Mucosa of descending colon (tissue), 3 donors: ENCODE measurements around the gene PKN1. TPM values are rescaled to one million over a fixed set of nuclear protein-coding genes. Genes with fewer than 3 reads are reported as not detected.

ENCODE experiments used
- ATAC-seq: fragments of 200-7000 bp; cut with Tn5 transposase; one replicate; pipeline ENCODE4 v1.9.1; 2020; ENCODE audit warnings: mild to moderate bottlenecking, moderate library complexity
- DNase-seq, 3 donors: peaks; one replicate each; pipeline ENCODE4 v3.0.0-alpha.2; 2020
- H3K36me3 ChIP-seq: fragments of 200-600 bp; one replicate; pipeline ENCODE4 v1.8.0; 2021; ENCODE audit warnings: low read depth, mild to moderate bottlenecking
- H3K4me1 ChIP-seq: fragments of 200-600 bp; one replicate; pipeline ENCODE4 v1.8.0; 2021; ENCODE audit warnings: low read depth, mild to moderate bottlenecking
- H3K4me3 ChIP-seq: fragments of 200-600 bp; one replicate; pipeline ENCODE4 v1.8.0; 2021; ENCODE audit warnings: mild to moderate bottlenecking
- H3K9me3 ChIP-seq: fragments of 200-600 bp; one replicate; pipeline ENCODE4 v1.8.0; 2021; ENCODE audit warnings: mild to moderate bottlenecking
- CTCF ChIP-seq: fragments of 200-600 bp; IDR thresholded peaks from one replicate; pipeline ENCODE4 v1.8.0; 2022; ENCODE audit warnings: antibody characterized with exemption, mild to moderate bottlenecking
- intact Hi-C, 2 donors: fragments of 100-400 bp; cut with DNase I in 1 of 2; cut with micrococcal nuclease in 1 of 2; formaldehyde crosslinking; loops; one replicate each; pipeline versions ENCODE4 v1.11.0 to v1.11.1; 2022; cut with DNase I, micrococcal nuclease
- total RNA-seq, 3 donors: library from RNA; stranded (reverse); fragmentation: NEBNext Ultra II Directional in 2 of 3; extraction: Animal tissue kit (Norgen Biotek cat#: 25700) in 2 of 3; gene quantifications; one replicate each; pipeline versions ENCODE4 v1.2.1 to v1.2.4, GENCODE V29; 2021 to 2023
- donor health status: DM: no; HTN: no; CAD: no; lungs with moderate emphysema.
- donor health status: DM: no; HTN: no; CAD: no.
- donor health status: DM: no; HTN: yes; CAD: no.

Gene PKN1
- total RNA-seq, 3 donors from 2014 or later = 30.1 to 117 (median 42.0) TPM

DNA sequence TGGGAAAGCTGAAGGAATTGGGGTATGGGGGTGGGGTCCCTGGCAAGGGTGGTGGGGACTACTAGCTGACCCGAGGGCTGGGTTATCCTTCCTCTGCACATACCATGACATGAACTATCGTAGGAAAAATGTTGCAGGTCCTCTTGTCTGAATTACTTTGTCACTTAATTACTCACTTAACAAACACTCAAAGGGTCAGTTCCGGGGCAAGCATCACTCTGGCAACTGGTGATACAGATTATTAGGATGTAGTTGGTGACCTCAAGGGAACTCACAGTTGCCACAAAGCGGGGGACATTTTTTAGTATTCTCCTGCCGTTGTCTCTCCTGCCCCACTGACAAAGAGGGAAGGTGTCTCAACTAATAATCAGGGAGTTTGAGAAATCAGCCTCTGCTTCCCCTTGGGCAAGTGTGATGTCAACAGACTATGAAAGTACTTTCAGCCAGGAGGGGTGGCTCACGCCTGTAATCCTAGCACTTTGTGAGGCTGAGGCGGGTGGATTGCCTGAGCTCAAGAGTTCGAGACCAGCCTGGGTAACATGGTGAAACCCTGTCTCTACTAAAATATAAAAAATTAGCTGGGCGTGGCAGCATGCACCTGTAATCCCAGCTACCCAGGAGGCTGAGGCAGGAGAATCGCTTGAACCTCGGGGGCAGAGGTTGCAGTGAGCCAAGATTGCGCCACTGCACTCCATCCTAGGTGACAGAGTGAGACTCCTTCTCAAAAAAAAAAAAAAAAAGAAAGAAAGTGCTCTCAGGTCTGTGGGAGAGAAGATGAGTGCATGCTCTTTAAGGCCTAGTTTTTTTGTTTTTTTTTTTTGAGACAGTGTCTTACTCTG is 74.8 kb downstream of the PKN1 start:
- Histone ChIP-seq H3K36me3 (no peaks in the 10 kb centered on the region), H3K4me3 (no peak overlapping the region), H3K9me3 (no peaks in the 10 kb centered on the region), H3K4me1 (peaks cover 23% of the 10 kb centered on the region)
- no peak for TF ChIP-seq CTCF
- intact Hi-C loops = no loop called here
- ATAC-seq = no peak
- DNase-seq = no peak

- peak; percentile 32 for ATAC-seq
- intact Hi-C loops = no loop called here
- Histone ChIP-seq H3K4me3 (no peak overlapping the region), H3K9me3 (no peaks in the 10 kb centered on the region), H3K36me3 (no peaks in the 10 kb centered on the region), H3K4me1 (peaks cover 29% of the 10 kb centered on the region)
- DNase-seq = peak in 1 of 3 donors; percentile 60
- no peak for TF ChIP-seq CTCF
Measured at GRCh38 chr19:14510311-14511228, 77.5 kb downstream of the PKN1 start.

GRCh38 chr19:14511229-14511593 is 78.1 kb downstream of the PKN1 start:
- Histone ChIP-seq H3K4me1 (peaks cover 31% of the 10 kb centered on the region), H3K9me3 (no peaks in the 10 kb centered on the region), H3K36me3 (no peaks in the 10 kb centered on the region), H3K4me3 (no peak overlapping the region)
- intact Hi-C loops = no loop called here
- no peak for ATAC-seq
- DNase-seq = no peak
- no peak for TF ChIP-seq CTCF

GRCh38 chr19:14512406-14512961 is 79.4 kb downstream of the PKN1 start:
- intact Hi-C loops = no loop called here
- ATAC-seq = no peak
- no peak for TF ChIP-seq CTCF
- no peak overlapping the region for H3K4me3 ChIP-seq
- H3K36me3 ChIP-seq = no peaks in the 10 kb centered on the region
- no peak for DNase-seq
- no peaks in the 10 kb centered on the region for H3K9me3 ChIP-seq
- H3K4me1 ChIP-seq = peaks cover 31% of the 10 kb centered on the region

GRCh38 chr19:14514215-14514863 is 81.2 kb downstream of the PKN1 start:
- Histone ChIP-seq H3K4me3 (no peak overlapping the region), H3K9me3 (no peaks in the 10 kb centered on the region), H3K36me3 (peaks cover 6% of the 10 kb centered on the region), H3K4me1 (peaks cover 36% of the 10 kb centered on the region)
- no peak for TF ChIP-seq CTCF
- intact Hi-C loops = no loop called here
- ATAC-seq = no peak
- no peak for DNase-seq
